Measurements from ENCODE around the gene CFAP68.
"Not testable (repeated sequence)": the region's sequence is repeated elsewhere in the genome, so short reads cannot be mapped to it uniquely, and the experiment has no call there.

Gene CFAP68

GRCh38 chr11:111882202-111882601 is 2.9 kb downstream of the CFAP68 start:
- no peak for DNase-seq (ENCODE audit: low read depth)
- TF ChIP-seq, protein P1, sequence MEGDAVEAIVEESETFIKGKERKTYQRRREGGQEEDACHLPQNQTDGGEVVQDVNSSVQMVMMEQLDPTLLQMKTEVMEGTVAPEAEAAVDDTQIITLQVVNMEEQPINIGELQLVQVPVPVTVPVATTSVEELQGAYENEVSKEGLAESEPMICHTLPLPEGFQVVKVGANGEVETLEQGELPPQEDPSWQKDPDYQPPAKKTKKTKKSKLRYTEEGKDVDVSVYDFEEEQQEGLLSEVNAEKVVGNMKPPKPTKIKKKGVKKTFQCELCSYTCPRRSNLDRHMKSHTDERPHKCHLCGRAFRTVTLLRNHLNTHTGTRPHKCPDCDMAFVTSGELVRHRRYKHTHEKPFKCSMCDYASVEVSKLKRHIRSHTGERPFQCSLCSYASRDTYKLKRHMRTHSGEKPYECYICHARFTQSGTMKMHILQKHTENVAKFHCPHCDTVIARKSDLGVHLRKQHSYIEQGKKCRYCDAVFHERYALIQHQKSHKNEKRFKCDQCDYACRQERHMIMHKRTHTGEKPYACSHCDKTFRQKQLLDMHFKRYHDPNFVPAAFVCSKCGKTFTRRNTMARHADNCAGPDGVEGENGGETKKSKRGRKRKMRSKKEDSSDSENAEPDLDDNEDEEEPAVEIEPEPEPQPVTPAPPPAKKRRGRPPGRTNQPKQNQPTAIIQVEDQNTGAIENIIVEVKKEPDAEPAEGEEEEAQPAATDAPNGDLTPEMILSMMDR (conservative IDR thresholded peaks at IDR 0.05; ENCODE audit: low read length) = no peak
- no peak overlapping the region for H3K4me3 ChIP-seq (ENCODE audit: low read length)

DNA sequence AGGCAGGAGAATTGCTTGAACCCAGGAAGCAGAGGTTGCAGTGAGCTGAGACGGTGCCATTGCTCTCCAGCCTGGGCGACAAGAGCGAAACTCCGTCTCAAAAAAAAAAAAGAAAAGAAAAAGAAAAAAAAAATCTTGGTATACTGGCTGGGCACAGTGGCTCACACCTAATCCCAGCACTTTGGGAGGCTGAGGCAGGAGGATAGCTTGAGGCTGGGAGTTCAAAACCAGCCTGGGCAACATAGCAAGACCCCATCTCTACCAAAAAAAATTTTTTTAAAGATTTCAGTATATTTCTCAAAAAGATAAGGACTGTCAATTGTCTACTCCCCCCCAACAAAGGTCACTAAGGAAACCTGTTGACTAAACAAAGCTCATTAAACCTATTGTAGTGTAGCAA is 5.7 kb downstream of the CFAP68 start:
- not testable (repeated sequence) for DNase-seq (ENCODE audit: low read depth); H3K4me3 ChIP-seq (ENCODE audit: low read length)

DNA sequence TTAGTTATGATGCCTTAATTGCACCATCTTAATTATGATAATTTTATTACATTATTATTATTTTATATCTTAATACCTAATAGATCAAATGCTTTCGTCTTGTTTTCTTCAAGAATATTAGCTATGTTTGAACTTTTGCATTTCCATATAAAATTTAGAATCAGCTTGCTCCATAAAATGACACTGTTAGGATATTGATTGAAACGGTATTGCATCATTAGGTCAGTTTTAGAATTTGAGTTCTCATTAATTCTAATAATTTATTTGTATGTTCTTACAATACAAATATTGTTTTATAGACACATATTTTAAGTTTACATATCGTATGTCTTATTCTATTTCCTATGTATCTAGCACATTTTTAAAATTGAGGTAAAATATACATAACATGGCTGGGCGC is 6.7 kb downstream of the CFAP68 start:
- DNase-seq (ENCODE audit: low read depth) = no peak
- TF ChIP-seq, protein P1 (conservative IDR thresholded peaks at IDR 0.05; ENCODE audit: low read length) = no peak
- no peak overlapping the region for H3K4me3 ChIP-seq (ENCODE audit: low read length)

- TF ChIP-seq, protein P1 (conservative IDR thresholded peaks at IDR 0.05; ENCODE audit: low read length) = no peak
- no peak overlapping the region for H3K4me3 ChIP-seq (ENCODE audit: low read length)
- no peak for DNase-seq (ENCODE audit: low read depth)
These were observed 7.5 kb downstream of the CFAP68 start for GRCh38 chr11:111886844-111887243.

DNA sequence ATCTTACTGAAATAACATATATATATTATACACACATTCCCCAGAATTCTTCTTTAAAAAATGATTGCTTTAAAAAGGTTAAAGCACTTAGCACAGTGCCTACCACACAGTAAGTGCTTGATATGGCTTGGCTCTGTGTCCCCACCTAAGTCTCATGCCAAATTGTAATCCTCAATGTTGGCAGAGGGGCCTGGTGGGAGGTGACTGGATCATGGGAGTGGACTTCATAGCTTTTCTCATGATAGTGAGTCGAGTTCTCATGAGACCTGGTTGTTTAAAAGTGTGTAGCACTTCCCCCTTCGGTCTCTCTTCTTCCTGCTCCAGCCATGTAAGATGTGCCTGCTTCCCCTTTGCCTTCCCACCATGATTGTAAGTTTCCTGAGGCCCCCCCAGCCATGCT is 26.1 kb downstream of the CFAP68 start:
- no peak for DNase-seq (ENCODE audit: low read depth)
- H3K4me3 ChIP-seq (ENCODE audit: low read length) = no peak overlapping the region
- TF ChIP-seq, protein P1 (conservative IDR thresholded peaks at IDR 0.05; ENCODE audit: low read length) = no peak

GRCh38 chr11:111906680-111907079 is 27.3 kb downstream of the CFAP68 start:
- no peak for DNase-seq (ENCODE audit: low read depth)
- no peak overlapping the region for H3K4me3 ChIP-seq (ENCODE audit: low read length)
- TF ChIP-seq, protein P1 (conservative IDR thresholded peaks at IDR 0.05; ENCODE audit: low read length) = no peak

DNA sequence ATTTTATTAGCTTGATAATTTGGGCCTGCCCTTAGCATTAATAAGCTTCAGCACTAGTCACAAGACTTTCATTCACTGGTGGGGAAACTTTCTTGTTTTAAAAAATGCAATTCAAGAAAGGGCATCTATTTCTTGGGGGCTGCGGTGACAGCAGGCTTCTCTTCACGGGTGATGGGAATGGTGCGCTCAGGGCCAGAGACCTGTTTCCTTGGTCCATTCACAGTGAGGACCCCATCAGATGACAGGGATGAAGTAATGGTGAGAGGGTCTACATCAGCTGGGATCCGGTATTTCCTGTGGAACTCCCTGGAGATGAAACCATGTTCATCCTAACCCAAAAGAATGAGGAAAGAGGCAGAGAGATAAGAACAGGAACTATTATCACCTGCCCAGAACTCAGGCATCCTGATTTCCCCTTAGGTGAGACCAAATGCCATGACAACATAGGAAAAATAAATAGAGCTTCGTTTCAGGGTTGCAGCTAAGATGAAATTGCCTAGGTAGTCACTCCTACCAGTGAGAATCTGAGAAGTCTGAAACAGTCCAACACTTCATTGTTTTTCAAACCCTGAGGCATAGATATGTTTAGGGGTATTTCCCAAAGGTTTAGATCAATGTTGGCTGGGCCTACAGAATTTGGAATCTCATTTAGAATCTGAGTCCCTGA is 29.4 kb downstream of the CFAP68 start:
- TF ChIP-seq, protein P1 (conservative IDR thresholded peaks at IDR 0.05; ENCODE audit: low read length) = no peak
- DNase-seq (ENCODE audit: low read depth) = no peak
- no peak overlapping the region for H3K4me3 ChIP-seq (ENCODE audit: low read length)

All from AG10803 (cell line).